Neural crest cell (in vitro differentiated cells): Measurements from ENCODE around the gene ABCB8. TPM values are rescaled to one million over a fixed set of nuclear protein-coding genes. Genes with fewer than 3 reads are reported as not detected.

Experiments
- DNase-seq: peaks from one replicate; pipeline ENCODE4 v3.0.0; 2021; ENCODE audit warnings: low read depth, mixed read lengths, low spot score
- H3K27ac Mint-ChIP-seq: one replicate; pipeline ENCODE4 v1.8.0; 2021; ENCODE audit warnings: mild to moderate bottlenecking, mixed read lengths; ENCODE audit not compliant: unreplicated experiment
- H3K27me3 Mint-ChIP-seq: 2 replicates; pipeline ENCODE4 v1.8.0; 2021; ENCODE audit warnings: low read depth, mild to moderate bottlenecking, mixed read lengths
- H3K36me3 Mint-ChIP-seq: 2 replicates; pipeline ENCODE4 v1.8.0; 2021; ENCODE audit warnings: low read depth, mild to moderate bottlenecking, mixed read lengths
- H3K4me1 Mint-ChIP-seq: 2 replicates; pipeline ENCODE4 v1.8.0; 2021; ENCODE audit warnings: mixed read lengths
- H3K4me3 Mint-ChIP-seq: one replicate; pipeline ENCODE4 v1.8.0; 2021; ENCODE audit warnings: mild to moderate bottlenecking, mixed read lengths
- H3K9me3 Mint-ChIP-seq: 2 replicates; pipeline ENCODE4 v1.8.0; 2021; ENCODE audit warnings: mixed read lengths
- total RNA-seq: library from RNA; stranded (reverse); gene quantifications from 2 replicates; pipeline ENCODE4 v1.2.1, GENCODE V29; 2021
- TF ChIP-seq, protein P1 (sequence below): fragments of 200-600 bp; sonication (generic); conservative IDR thresholded peaks from 2 replicates; pipeline ENCODE4 v1.5.0; 2021; ENCODE audit warnings: antibody characterized with exemption, mild to moderate bottlenecking

The ABCB8 gene
- total RNA-seq, 1 donor from 2014 or later = 43.5 TPM

GRCh38 chr7:150994838-150995510 lies 33.3 kb upstream of the ABCB8 start:
- Mint-ChIP-seq H3K27ac (no peak overlapping the region), H3K27me3 (no peaks in the 10 kb centered on the region), H3K9me3 (no peaks in the 10 kb centered on the region)

GRCh38 chr7:150996376-150997074 lies 31.7 kb upstream of the ABCB8 start:
- H3K27me3 Mint-ChIP-seq = no peaks in the 10 kb centered on the region
- H3K36me3 Mint-ChIP-seq = no peaks in the 10 kb centered on the region
- no peak overlapping the region for H3K27ac Mint-ChIP-seq
- H3K4me1 Mint-ChIP-seq = peaks cover 16% of the 10 kb centered on the region
- no peak overlapping the region for H3K4me3 Mint-ChIP-seq
- no peaks in the 10 kb centered on the region for H3K9me3 Mint-ChIP-seq
- TF ChIP-seq, protein P1, sequence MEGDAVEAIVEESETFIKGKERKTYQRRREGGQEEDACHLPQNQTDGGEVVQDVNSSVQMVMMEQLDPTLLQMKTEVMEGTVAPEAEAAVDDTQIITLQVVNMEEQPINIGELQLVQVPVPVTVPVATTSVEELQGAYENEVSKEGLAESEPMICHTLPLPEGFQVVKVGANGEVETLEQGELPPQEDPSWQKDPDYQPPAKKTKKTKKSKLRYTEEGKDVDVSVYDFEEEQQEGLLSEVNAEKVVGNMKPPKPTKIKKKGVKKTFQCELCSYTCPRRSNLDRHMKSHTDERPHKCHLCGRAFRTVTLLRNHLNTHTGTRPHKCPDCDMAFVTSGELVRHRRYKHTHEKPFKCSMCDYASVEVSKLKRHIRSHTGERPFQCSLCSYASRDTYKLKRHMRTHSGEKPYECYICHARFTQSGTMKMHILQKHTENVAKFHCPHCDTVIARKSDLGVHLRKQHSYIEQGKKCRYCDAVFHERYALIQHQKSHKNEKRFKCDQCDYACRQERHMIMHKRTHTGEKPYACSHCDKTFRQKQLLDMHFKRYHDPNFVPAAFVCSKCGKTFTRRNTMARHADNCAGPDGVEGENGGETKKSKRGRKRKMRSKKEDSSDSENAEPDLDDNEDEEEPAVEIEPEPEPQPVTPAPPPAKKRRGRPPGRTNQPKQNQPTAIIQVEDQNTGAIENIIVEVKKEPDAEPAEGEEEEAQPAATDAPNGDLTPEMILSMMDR = no peak
- no peak for DNase-seq

More at GRCh38 chr7:150994838-150995510, 33.3 kb upstream of the ABCB8 start:
- TF ChIP-seq, protein P1 = no peak
- H3K4me1 Mint-ChIP-seq = peaks cover 24% of the 10 kb centered on the region
- no peak overlapping the region for H3K4me3 Mint-ChIP-seq
- no peaks in the 10 kb centered on the region for H3K36me3 Mint-ChIP-seq
- DNase-seq = no peak

- H3K27me3 Mint-ChIP-seq = no peaks in the 10 kb centered on the region
- DNase-seq = no peak
- H3K9me3 Mint-ChIP-seq = no peaks in the 10 kb centered on the region
- no peak overlapping the region for H3K27ac Mint-ChIP-seq
- peaks cover 16% of the 10 kb centered on the region for H3K4me1 Mint-ChIP-seq
- TF ChIP-seq, protein P1 = no peak
- no peaks in the 10 kb centered on the region for H3K36me3 Mint-ChIP-seq
- H3K4me3 Mint-ChIP-seq = no peak overlapping the region
Observed at GRCh38 chr7:150997075-150997511, 31.2 kb upstream of the ABCB8 start.

GRCh38 chr7:150997817-150998216 lies 30.4 kb upstream of the ABCB8 start:
- no peak for DNase-seq
- H3K9me3 Mint-ChIP-seq = no peaks in the 10 kb centered on the region

DNA sequence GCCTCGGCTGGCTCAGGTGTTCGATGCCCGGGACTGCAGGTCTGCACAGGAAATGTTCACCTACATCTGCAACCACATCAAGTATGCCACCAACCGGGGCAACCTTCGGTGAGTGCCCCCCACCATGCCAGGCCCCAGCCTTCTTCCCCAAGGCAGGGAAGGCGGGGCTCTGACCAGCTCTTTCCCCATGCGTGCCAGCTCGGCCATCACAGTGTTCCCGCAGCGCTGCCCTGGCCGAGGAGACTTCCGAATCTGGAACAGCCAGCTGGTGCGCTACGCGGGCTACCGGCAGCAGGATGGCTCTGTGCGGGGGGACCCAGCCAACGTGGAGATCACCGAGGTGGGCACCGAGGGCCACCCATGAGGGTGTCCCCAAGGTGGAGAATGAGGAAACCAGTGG lies 29.9 kb upstream of the ABCB8 start:
- H3K4me3 Mint-ChIP-seq = no peak overlapping the region
- DNase-seq = no peak
- no peak overlapping the region for H3K27ac Mint-ChIP-seq
- no peaks in the 10 kb centered on the region for H3K36me3 Mint-ChIP-seq
- TF ChIP-seq, protein P1 = no peak
- H3K4me1 Mint-ChIP-seq = peaks cover 9% of the 10 kb centered on the region
- no peaks in the 10 kb centered on the region for H3K27me3 Mint-ChIP-seq
- no peaks in the 10 kb centered on the region for H3K9me3 Mint-ChIP-seq

More at GRCh38 chr7:150997817-150998216, 30.4 kb upstream of the ABCB8 start:
- TF ChIP-seq, protein P1 = no peak
- Mint-ChIP-seq H3K36me3 (no peaks in the 10 kb centered on the region), H3K27ac (peak overlapping the region; percentile 57), H3K4me3 (no peak overlapping the region), H3K4me1 (peaks cover 12% of the 10 kb centered on the region), H3K27me3 (no peaks in the 10 kb centered on the region)
